K562 (cell line): Measurements from ENCODE around the gene KRTAP5-7. TPM values are rescaled to one million over a fixed set of nuclear protein-coding genes. Genes with fewer than 3 reads are reported as not detected.

ENCODE experiments used
- ATAC-seq: fragments of 200-7000 bp; cut with Tn5 transposase; 3 replicates; pipeline ENCODE4 v1.9.1; 2020; ENCODE audit warnings: moderate library complexity
- BruUV-seq: library from RNA; stranded (reverse); fragments of 400-500 nt; replicated peaks from 2 replicates; lab custom pipeline; 2021; lab: Mats Ljungman, UMichigan
- CTCF ChIA-PET: fragments of 300-600 bp; formaldehyde crosslinking; extraction: SDS; loops from one replicate; lab custom pipeline; 2021; ENCODE audit warnings: low intra/inter-chr PET ratio; lab: Yijun Ruan, JAX
- POLR2A ChIA-PET: fragments of 300-600, 350-650 bp; sonication (Branson Sonifier 250); formaldehyde crosslinking; extraction: SDS; loops from one replicate; lab custom pipeline; 2021; ENCODE audit warnings: antibody characterized with exemption, inconsistent platforms; lab: Yijun Ruan, JAX
- DNase-seq, 4 experiments: peaks; one replicate each; pipeline versions ENCODE4 v3.0.0 to v3.0.0-alpha.2; 2011 to 2018; ENCODE audit warnings: low spot score in 3 of 4, mixed read lengths in 3 of 4; ENCODE audit errors: extremely low read depth in 1 of 4
- FAIRE-seq: peaks from 2 replicates; lab custom pipeline; 2011; peaks lifted over from hg19 to GRCh38; lab: Jason Lieb, UNC
- H2AFZ ChIP-seq: 2 replicates; pipeline ENCODE4 v1.6.0; 2011; ENCODE audit warnings: low read depth, low read length, control low read depth, inconsistent platforms
- H3K27ac ChIP-seq: fragments of 200-600 bp; 3 replicates; pipeline ENCODE4 v1.8.0; 2011; ENCODE audit warnings: low read depth, mild to moderate bottlenecking, control low read depth, inconsistent platforms, low read length, moderate library complexity, mixed read lengths; ENCODE audit errors: extremely low read depth
- H3K27me3 ChIP-seq, 2 experiments: fragments of 300-600 bp in 1 of 2; 2 replicates in 1 of 2; 3 replicates in 1 of 2; pipeline versions ENCODE4 v1.6.0 to v1.8.0; 2011; ENCODE audit warnings: inconsistent platforms in 2 of 2, low read length in 2 of 2, mild to moderate bottlenecking in 1 of 2, mixed read lengths in 1 of 2, moderate library complexity in 1 of 2; ENCODE audit not compliant: control insufficient read depth in 2 of 2, insufficient read depth in 2 of 2
- H3K36me3 ChIP-seq: fragments of 300-600 bp; 3 replicates; pipeline ENCODE4 v1.8.0; 2011; ENCODE audit warnings: mild to moderate bottlenecking, low read length, inconsistent platforms; ENCODE audit not compliant: control insufficient read depth, insufficient read depth
- H3K4me1 ChIP-seq, 2 experiments: fragments of 200-600 bp in 1 of 2; replicated peaks in 1 of 2; 2 replicates in 1 of 2; 3 replicates in 1 of 2; pipeline versions ENCODE4 v1.5.1 to v1.8.0; 2011; ENCODE audit warnings: inconsistent platforms in 2 of 2, low read length in 2 of 2, mild to moderate bottlenecking in 1 of 2, mixed read lengths in 1 of 2, moderate library complexity in 1 of 2; ENCODE audit not compliant: control insufficient read depth in 2 of 2, insufficient read depth in 2 of 2
- H3K4me2 ChIP-seq: 2 replicates; pipeline ENCODE4 v1.6.1; 2011; ENCODE audit warnings: low read length, control low read depth, inconsistent platforms, mixed read lengths; ENCODE audit not compliant: insufficient read depth
- H3K4me3 ChIP-seq: fragments of 200-600 bp; sonication (generic), shearing (Covaris generic); 2 replicates; pipeline ENCODE4 v1.5.1; 2016; ENCODE audit warnings: control low read depth, inconsistent platforms
- H3K79me2 ChIP-seq: fragments of 200-600 bp; 3 replicates; pipeline ENCODE4 v1.8.0; 2011; ENCODE audit warnings: low read length, inconsistent platforms; ENCODE audit not compliant: control insufficient read depth, insufficient read depth
- H3K9ac ChIP-seq, 2 experiments: 2 replicates each; pipeline versions ENCODE4 v1.6.0 to v1.6.1; 2011; ENCODE audit warnings: low read depth in 2 of 2, low read length in 2 of 2, control low read depth in 1 of 2, inconsistent platforms in 1 of 2, mild to moderate bottlenecking in 1 of 2, mixed read lengths in 1 of 2; ENCODE audit not compliant: insufficient read depth in 1 of 2
- H3K9me1 ChIP-seq: one replicate; pipeline ENCODE4 v1.6.0; 2011; ENCODE audit warnings: inconsistent platforms, mild to moderate bottlenecking, low read length, moderate library complexity; ENCODE audit not compliant: control insufficient read depth, insufficient read depth
- H3K9me3 ChIP-seq: replicated peaks from 2 replicates; pipeline ENCODE4 v1.5.1; 2011; ENCODE audit warnings: low read depth, low read length, inconsistent platforms; ENCODE audit not compliant: control insufficient read depth, insufficient read depth
- H4K20me1 ChIP-seq: replicated peaks from 2 replicates; pipeline ENCODE4 v1.6.1; 2011; ENCODE audit warnings: low read length, inconsistent platforms, mixed read lengths; ENCODE audit not compliant: control insufficient read depth, insufficient read depth
- CBX1 ChIP-seq: sonication (generic); IDR thresholded peaks from 2 replicates; pipeline ENCODE4 v1.6.1; 2016; ENCODE audit warnings: antibody characterized with exemption, low read depth, mild to moderate bottlenecking
- CTBP1 ChIP-seq: fragments of 450-650 bp; IDR thresholded peaks from 2 replicates; pipeline ENCODE4 v1.6.1; 2016; ENCODE audit warnings: borderline replicate concordance
- DPF2 ChIP-seq: fragments of 450-650 bp; IDR thresholded peaks from 2 replicates; pipeline ENCODE4 v1.6.1; 2016
- HDAC3 ChIP-seq: fragments of 450-650 bp; IDR thresholded peaks from 2 replicates; pipeline ENCODE4 v1.6.1; 2018; ENCODE audit warnings: borderline replicate concordance, mild to moderate bottlenecking, moderate library complexity; ENCODE audit not compliant: partially characterized antibody
- HNRNPK ChIP-seq: fragments of 200-400 bp; formaldehyde crosslinking; IDR thresholded peaks from one replicate; pipeline ENCODE4 v1.6.1; 2018; ENCODE audit warnings: mild to moderate bottlenecking, low read depth, low read length; ENCODE audit not compliant: poor library complexity, severe bottlenecking
- ID3 ChIP-seq, 2 experiments: fragments of 250-450 bp in 1 of 2; fragments of 450-650 bp in 1 of 2; sonication (Bioruptor Pico) in 1 of 2; IDR thresholded peaks; 2 replicates each; pipeline versions ENCODE4 v1.6.1 to v1.8.0; 2016 to 2021; ENCODE audit warnings: mild to moderate bottlenecking in 2 of 2, moderate library complexity in 2 of 2, missing compliant biosample characterization in 1 of 2, missing genetic modification characterization in 1 of 2
- L3MBTL2 ChIP-seq: fragments of 450-650 bp; IDR thresholded peaks from 2 replicates; pipeline ENCODE4 v1.6.1; 2016; ENCODE audit warnings: mild to moderate bottlenecking, moderate library complexity
- PATZ1 ChIP-seq: fragments of 250-450 bp; sonication (Bioruptor Pico); IDR thresholded peaks from 2 replicates; pipeline ENCODE4 v1.5.0; 2020; ENCODE audit warnings: mild to moderate bottlenecking, borderline replicate concordance
- TCF7L2 ChIP-seq: fragments of 150-350 bp; IDR thresholded peaks from 2 replicates; pipeline ENCODE4 v1.6.1; 2016; ENCODE audit warnings: low read depth, mild to moderate bottlenecking, low read length, moderate library complexity
- UBTF ChIP-seq, 2 experiments: IDR thresholded peaks; 2 replicates each; pipeline ENCODE4 v1.6.1; 2012; ENCODE audit warnings: improper control_type of control experiment in 2 of 2, low read depth in 2 of 2, low read length in 2 of 2, borderline replicate concordance in 1 of 2
- ZC3H11A ChIP-seq: IDR thresholded peaks from 2 replicates; pipeline ENCODE4 v1.6.1; 2012; ENCODE audit warnings: low read depth, low read length, improper control_type of control experiment
- ZNF583 ChIP-seq: fragments of 250-450 bp; sonication (Bioruptor Pico); IDR thresholded peaks from 2 replicates; pipeline ENCODE4 v1.4.0; 2020
- ZSCAN32 ChIP-seq: fragments of 450-650 bp; formaldehyde crosslinking; IDR thresholded peaks from 2 replicates; pipeline ENCODE4 v1.4.0; 2020; ENCODE audit warnings: mild to moderate bottlenecking, moderate library complexity
- WGBS: fragments of 100-300 bp; shearing (Covaris generic); methylation state at CpG from one replicate; pipeline ENCODE4 v1.1.6; 2016; ENCODE audit warnings: low coverage, mixed read lengths; ENCODE audit not compliant: insufficient coverage; ENCODE audit errors: missing lambda C conversion rate; 5-methylcytosine and 5-hydroxymethylcytosine counted together
- in situ Hi-C: fragments of 300-500 bp; cut with MboI; formaldehyde crosslinking; loops from 4 replicates; pipeline ENCODE4 v1.15.0; 2018; ENCODE audit warnings: inconsistent platforms, mixed read lengths
- intact Hi-C: fragments of 100-400 bp; cut with micrococcal nuclease; formaldehyde crosslinking; loops from 2 replicates; pipeline ENCODE4 v1.14.2; 2022
- polyA plus RNA-seq, 8 experiments: library from polyadenylated mRNA; depleted of rRNA in 4 of 8; stranded (reverse) in 5 of 8; unstranded in 3 of 8; fragments of >200 nt; fragmentation: Nextera tagmentation in 2 of 8; fragmentation: Illumina TruSeq in 1 of 8; extraction: Ambion mirVana in 2 of 8; extraction: Trizol in 1 of 8; gene quantifications; 2 replicates each; pipeline versions ENCODE4 v1.2.1 to v1.2.3, GENCODE V29; 2011 to 2014; ENCODE audit warnings: inconsistent platforms in 1 of 8, missing spikeins in 1 of 8
- total RNA-seq, 7 experiments: library from RNA; depleted of rRNA in 6 of 7; stranded (reverse); fragments of >200 nt in 6 of 7; fragmentation: Illumina TruSeq in 2 of 7; extraction: Trizol in 2 of 7; gene quantifications; 2 replicates each; pipeline versions ENCODE4 v1.2.1 to v1.2.3, GENCODE V29; 2011 to 2021; ENCODE audit warnings: low replicate concordance in 1 of 7

The KRTAP5-7 gene
- total and polyA plus RNA-seq, 9 of the 15 experiments (the other 6 are each of a cell fraction or from before 2014, with no cell fraction given): not detected

GRCh38 chr11:71490044-71490730 lies 36.9 kb upstream of the KRTAP5-7 start (continued):
- TF ChIP-seq HNRNPK (no peak), ID3 (CRISPR knock-in tag; IDR thresholded peaks at IDR 0.05) (no peak), ID3 (tag; IDR thresholded peaks at IDR 0.05) (no peak), DPF2 (no peak), CBX1 (no peak)

GRCh38 chr11:71490731-71491390 lies 36.2 kb upstream of the KRTAP5-7 start:
- FAIRE-seq (no peak), DNase-seq (no peak), ATAC-seq (no peak)
- BruUV-seq: no TSS peak
- WGBS: 91% methylated on average over 19 of the region's 28 CpGs
- no peak overlapping the region for H3K4me2 ChIP-seq
- intact Hi-C loops (no loop called here), in situ Hi-C loops (no loop called here)
- no peak overlapping the region for H3K27ac ChIP-seq
- H3K9ac ChIP-seq: no peak overlapping the region; a peak in 1 of 4 replicates
- ChIA-PET CTCF (no interaction called here), POLR2A (no interaction called here)
- peaks cover 6 to 17% of the 10 kb centered on the region in 2 experiments; a peak in 4 of 5 replicates for H3K4me1 ChIP-seq
- H3K9me3 ChIP-seq: no peaks in the 10 kb centered on the region
- H3K27me3 ChIP-seq: no peaks in the 10 kb centered on the region
- no peaks in the 10 kb centered on the region for H4K20me1 ChIP-seq
- H2AFZ ChIP-seq: no peak overlapping the region
- no peaks in the 10 kb centered on the region for H3K79me2 ChIP-seq
- H3K36me3 ChIP-seq: peaks cover 40% of the 10 kb centered on the region; the same call in 1 of the 3 replicates
- no peaks in the 10 kb centered on the region for H3K9me1 ChIP-seq
- no peak overlapping the region for H3K4me3 ChIP-seq
- TF ChIP-seq CTBP1 (no peak), HDAC3 (no peak), L3MBTL2 (no peak), PATZ1 (CRISPR knock-in tag) (no peak), UBTF (IDR thresholded peaks at IDR 0.05; ENCODE audit: borderline replicate concordance in 1 of 2, low read depth in 2 of 2, low read length in 2 of 2) (no peak), TCF7L2 (no peak), ZSCAN32 (CRISPR knock-in tag) (no peak), ZNF583 (CRISPR knock-in tag) (no peak), ZC3H11A (no peak)
